HG03442 (cell line): ENCODE results near the gene SGSM2.

Source experiments
- ATAC-seq: cut with Tn5 transposase; IDR thresholded peaks from one replicate; pipeline ENCODE4 v1.9.1; 2021; ENCODE audit warnings: mild to moderate bottlenecking, moderate library complexity; ENCODE audit not compliant: unreplicated experiment

SGSM2 gene

DNA sequence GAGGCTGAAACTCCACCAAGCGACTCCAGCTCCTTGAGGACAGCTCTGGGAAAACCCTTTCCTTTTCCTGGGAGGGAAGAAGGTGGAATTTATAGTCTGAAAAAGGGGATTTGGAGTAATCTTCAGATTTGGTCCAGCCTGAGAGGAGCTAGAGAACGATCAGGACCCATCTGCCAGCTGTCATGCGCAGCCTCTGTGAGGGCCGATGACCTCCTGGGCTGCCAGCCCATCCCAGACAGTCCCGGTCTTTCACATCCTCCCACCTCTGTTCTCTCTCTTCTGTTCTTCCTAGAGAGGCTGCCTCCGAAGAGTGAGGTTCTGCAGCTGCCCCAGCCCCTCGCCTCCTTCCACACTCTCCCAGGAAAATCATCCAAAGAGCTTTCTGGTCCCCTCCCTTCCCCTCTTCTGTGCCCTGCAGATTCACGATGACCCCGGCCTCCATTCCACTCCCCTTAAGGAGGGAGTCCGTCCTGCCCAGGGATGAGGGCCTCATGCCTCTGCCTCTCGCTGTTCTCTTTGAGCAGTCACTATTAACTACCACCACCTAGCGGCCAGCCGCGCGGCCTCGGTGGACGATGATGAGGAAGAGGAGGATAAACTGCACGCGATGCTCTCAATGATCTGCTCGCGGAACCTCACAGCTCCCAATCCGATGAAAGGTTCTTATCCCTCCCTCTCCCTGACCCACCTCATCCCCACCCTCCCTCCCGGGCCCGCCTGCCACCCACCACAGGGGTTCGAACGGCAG lies 29.6 kb downstream of the SGSM2 start:
- no peak for ATAC-seq

- ATAC-seq: no peak
Observed at GRCh38 chr17:2368359-2368758, 31.1 kb downstream of the SGSM2 start.

DNA sequence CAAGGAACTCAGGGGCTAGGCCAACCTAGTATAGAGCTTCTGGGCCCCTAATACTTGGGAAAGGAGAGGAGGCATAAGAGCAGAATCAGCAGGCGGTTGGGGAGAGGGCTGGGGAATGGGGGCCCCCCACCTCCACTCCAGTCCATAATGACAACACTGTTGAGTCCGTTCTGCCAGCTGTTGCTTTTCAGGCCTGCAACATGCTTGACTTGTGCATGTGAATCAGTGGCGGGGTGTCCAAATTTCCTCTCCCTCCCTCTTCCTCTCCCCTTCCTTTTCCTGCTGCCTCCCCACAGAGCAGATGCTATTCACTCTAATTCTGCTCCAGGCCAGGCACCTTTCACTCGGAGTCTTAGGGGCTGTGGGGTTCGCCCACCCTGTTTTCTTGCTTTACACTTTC lies 31.7 kb downstream of the SGSM2 start:
- no peak for ATAC-seq

DNA sequence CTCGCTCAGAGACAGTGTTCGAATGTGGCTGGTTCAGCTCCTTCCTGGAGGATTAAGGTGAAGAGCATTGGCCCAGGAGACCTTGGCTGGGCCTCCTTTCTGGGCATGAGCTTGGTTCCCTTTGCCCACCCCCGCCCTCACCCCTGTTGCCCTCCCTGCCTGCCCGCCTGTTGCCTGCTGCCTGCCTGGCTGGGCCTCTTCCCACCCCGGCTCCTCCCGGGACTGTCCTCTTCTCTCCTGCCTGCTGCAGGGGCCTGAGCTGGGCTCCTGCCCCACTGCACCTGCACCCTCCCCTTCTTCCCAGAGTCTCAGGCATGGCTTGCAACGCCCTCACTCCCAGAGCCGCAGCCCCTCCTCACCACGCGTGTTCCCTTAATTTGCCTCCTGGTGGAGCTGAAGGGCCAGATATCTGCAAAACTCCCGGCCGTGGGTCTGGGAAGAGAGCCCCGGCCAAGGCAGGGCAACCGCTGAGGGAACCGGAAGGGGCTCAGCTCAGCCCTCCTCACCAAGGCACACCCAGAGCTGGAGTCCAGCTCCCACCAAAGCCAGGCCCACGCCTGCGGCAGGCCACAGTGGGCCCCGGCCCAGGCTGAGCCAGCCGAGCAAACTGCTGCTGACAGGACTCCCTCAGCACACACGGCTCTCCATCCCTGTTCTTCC lies 32.4 kb downstream of the SGSM2 start:
- no peak for ATAC-seq

DNA sequence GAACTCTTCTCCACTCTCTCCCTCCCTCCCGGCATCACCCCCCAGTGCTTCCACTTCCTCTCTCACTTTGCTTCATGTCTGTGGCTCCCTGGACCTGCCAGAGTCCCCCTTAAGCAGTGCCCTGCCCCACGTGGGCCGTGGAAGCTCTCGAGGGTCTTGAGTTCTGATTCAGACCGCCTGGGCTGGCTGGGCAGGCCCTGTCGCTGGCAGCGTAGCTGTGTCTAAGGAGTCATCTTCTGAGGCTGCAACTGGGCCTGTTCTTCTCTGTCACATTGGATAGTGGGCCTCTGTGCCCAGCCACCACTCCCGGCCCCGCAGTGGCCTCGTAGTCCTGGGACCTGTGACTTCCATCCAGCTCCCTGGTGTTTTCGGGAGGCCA lies 32.9 kb downstream of the SGSM2 start:
- no peak for ATAC-seq

GRCh38 chr17:2371183-2372130 lies 34.2 kb downstream of the SGSM2 start:
- ATAC-seq: no peak

- no peak for ATAC-seq
Observed at GRCh38 chr17:2372180-2372579, 34.9 kb downstream of the SGSM2 start.

- ATAC-seq: no peak
Observed at GRCh38 chr17:2372681-2373080, 35.4 kb downstream of the SGSM2 start.

DNA sequence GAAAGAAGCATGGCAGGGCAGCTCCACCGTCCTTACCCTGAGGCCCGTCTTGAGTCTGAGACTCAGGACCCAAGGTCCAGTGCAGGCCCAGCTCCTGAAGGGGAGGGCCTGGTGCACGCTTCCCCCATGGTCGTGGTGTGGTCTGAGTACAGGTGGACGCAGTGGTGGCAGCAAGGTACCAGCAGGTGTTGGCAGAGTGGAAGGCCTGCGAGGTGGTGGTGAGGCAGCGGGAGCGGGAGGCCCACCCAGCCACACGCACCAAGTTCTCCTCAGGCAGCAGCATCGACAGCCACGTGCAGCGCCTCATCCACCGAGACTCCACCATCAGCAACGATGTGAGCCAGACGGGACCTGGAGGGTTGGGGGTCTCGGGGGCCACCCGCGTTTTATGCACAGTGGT lies 35.9 kb downstream of the SGSM2 start:
- ATAC-seq: no peak

GRCh38 chr17:2374549-2375285 lies 37.4 kb downstream of the SGSM2 start:
- ATAC-seq: no peak

DNA sequence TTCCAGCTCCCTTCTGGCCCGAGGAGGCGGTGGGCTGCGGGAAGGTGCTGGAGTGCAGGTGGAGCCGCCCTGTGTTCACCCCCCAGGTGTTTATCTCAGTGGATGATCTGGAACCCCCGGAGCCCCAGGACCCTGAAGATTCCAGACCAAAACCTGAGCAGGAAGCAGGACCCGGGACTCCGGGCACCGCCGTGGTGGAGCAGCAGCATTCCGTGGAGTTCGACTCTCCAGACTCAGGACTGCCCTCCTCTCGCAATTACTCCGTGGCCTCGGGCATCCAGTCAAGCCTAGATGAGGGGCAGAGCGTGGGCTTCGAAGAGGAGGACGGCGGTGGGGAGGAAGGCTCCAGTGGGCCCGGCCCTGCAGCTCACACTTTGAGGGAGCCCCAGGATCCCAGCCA lies 38.1 kb downstream of the SGSM2 start:
- no peak for ATAC-seq

GRCh38 chr17:2376107-2376506 lies 38.8 kb downstream of the SGSM2 start:
- ATAC-seq: no peak

GRCh38 chr17:2377659-2378058 lies 40.4 kb downstream of the SGSM2 start:
- ATAC-seq: no peak

- no peak for ATAC-seq
Observed at GRCh38 chr17:2378905-2379304, 41.6 kb downstream of the SGSM2 start.

GRCh38 chr17:2379489-2380225 lies 42.4 kb downstream of the SGSM2 start:
- ATAC-seq: no peak

GRCh38 chr17:2380226-2380922 lies 43.1 kb downstream of the SGSM2 start:
- no peak for ATAC-seq

GRCh38 chr17:2380950-2381649 lies 43.8 kb downstream of the SGSM2 start:
- ATAC-seq: no peak

DNA sequence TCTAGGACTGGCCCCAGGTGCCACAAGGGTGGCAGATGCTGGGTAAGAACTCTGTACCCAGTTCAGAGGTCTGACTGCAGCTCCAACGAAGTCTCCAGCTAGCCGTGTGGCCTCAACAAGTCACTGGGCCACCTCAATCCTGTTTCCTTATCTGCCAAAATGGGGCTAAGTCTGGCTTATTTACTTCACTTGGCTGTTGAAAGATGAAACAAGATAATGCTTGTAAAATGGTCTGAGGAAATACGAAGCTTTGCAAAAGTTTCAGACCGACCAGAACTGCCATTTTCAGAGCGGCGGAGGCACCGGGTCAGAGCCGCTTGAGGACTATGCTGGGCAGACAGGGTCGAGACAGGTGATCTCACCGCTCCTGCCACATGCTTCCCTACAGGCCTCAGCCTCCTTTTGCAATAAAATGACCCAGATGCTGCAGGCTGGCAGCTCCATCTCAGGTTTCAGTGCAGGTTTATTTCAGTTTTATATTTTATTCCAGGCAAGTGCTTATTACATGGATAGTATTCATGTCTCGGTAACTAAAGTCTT lies 46.4 kb downstream of the SGSM2 start:
- ATAC-seq: no peak
